Endothelial cell of umbilical vein (primary cell): ENCODE measurements around the gene LIPE.

Experiments
- POLR2A ChIP-seq: IDR thresholded peaks from 2 replicates; pipeline ENCODE4 v1.6.1; 2012; ENCODE audit warnings: low read depth, mild to moderate bottlenecking, control low read depth, low read length
- TF ChIP-seq, protein P1 (sequence below), 2 donors: IDR thresholded peaks; 1 replicate in 1 of 2; 2 replicates in 1 of 2; pipeline ENCODE4 v1.5.1; 2011; ENCODE audit warnings: low read length in 2 of 2, mild to moderate bottlenecking in 2 of 2, moderate library complexity in 2 of 2, control low read depth in 1 of 2, inconsistent platforms in 1 of 2, low read depth in 1 of 2; ENCODE audit not compliant: insufficient read depth in 1 of 2; ENCODE audit errors: extremely low read depth in 1 of 2

DNA sequence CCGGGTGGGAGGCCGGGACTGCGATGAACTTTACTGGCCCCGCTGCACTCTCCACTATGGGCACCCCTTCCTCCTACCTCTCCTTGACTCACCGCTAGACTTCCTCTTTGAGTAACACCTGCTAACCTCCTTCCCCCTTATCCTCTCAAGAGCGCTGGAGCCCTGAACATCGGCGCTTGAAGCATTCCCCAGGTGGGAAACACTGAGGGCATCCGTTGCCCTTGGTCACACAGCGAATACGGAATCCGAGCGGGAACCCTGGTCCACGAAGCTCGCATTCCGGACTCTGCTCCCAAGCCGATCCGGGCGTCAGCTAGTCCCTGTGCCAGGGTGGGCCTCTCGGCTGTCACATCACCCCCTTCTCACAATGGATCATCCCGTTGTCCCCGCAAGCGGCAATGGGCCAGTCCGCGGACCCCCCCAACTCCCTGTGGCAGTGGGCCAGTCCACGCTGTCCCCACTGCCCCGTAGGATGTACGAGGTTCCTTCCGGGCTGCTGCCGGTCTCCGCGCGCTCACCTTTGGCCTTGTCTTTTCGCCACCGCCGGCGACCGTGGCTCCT, 4.2 kb downstream of the LIPE start:
- TF ChIP-seq, protein P1, sequence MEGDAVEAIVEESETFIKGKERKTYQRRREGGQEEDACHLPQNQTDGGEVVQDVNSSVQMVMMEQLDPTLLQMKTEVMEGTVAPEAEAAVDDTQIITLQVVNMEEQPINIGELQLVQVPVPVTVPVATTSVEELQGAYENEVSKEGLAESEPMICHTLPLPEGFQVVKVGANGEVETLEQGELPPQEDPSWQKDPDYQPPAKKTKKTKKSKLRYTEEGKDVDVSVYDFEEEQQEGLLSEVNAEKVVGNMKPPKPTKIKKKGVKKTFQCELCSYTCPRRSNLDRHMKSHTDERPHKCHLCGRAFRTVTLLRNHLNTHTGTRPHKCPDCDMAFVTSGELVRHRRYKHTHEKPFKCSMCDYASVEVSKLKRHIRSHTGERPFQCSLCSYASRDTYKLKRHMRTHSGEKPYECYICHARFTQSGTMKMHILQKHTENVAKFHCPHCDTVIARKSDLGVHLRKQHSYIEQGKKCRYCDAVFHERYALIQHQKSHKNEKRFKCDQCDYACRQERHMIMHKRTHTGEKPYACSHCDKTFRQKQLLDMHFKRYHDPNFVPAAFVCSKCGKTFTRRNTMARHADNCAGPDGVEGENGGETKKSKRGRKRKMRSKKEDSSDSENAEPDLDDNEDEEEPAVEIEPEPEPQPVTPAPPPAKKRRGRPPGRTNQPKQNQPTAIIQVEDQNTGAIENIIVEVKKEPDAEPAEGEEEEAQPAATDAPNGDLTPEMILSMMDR (IDR thresholded peaks at IDR 0.05; ENCODE audit: extremely low read depth in 1 of 2, insufficient read depth in 1 of 2, low read depth in 1 of 2, low read length in 2 of 2): no peak
- peak; percentile 22 for TF ChIP-seq POLR2A
